Amniotic epithelial cell (primary cell): Measurements from ENCODE around the gene CEP57L1.
A peak's percentile ranks its signal among the peaks of the same experiment; 100 is the strongest.

Source experiments
- DNase-seq: peaks from one replicate; pipeline ENCODE4 v3.0.0-alpha.2; 2010; ENCODE audit warnings: low read depth

CEP57L1 gene

GRCh38 chr6:109095036-109095834 is at the start of gene CEP57L1:
Gene CEP57L1 (plus strand): TSS chr6:109095507. CDS start chr6:109145222, 49,715 bp downstream.
- DNase-seq: peak; percentile 96

- peak; percentile 3 for DNase-seq
Measured at GRCh38 chr6:109048176-109048575, 47.1 kb upstream of the CEP57L1 start.

GRCh38 chr6:109048670-109049415 is 46.5 kb upstream of the CEP57L1 start:
- DNase-seq: no peak

GRCh38 chr6:109050012-109050411 is 45.3 kb upstream of the CEP57L1 start:
- no peak for DNase-seq

GRCh38 chr6:109050447-109051102 is 44.7 kb upstream of the CEP57L1 start:
- DNase-seq: no peak

- DNase-seq: no peak
Measured at GRCh38 chr6:109051301-109052017, 43.8 kb upstream of the CEP57L1 start.

GRCh38 chr6:109052018-109052651 is 43.2 kb upstream of the CEP57L1 start:
- DNase-seq: no peak

GRCh38 chr6:109052852-109053251 is 42.5 kb upstream of the CEP57L1 start:
- DNase-seq: no peak

- DNase-seq: peak; percentile 64
Measured at GRCh38 chr6:109053336-109053735, 42.0 kb upstream of the CEP57L1 start.

GRCh38 chr6:109055771-109056235 is 39.5 kb upstream of the CEP57L1 start:
- DNase-seq: peak; percentile 84

GRCh38 chr6:109056661-109057060 is 38.6 kb upstream of the CEP57L1 start:
- no peak for DNase-seq

- DNase-seq: no peak
Measured at GRCh38 chr6:109058620-109059019, 36.7 kb upstream of the CEP57L1 start.

GRCh38 chr6:109059153-109059552 is 36.2 kb upstream of the CEP57L1 start:
- peak; percentile 71 for DNase-seq

- peak; percentile 64 for DNase-seq
Measured at GRCh38 chr6:109059571-109060021, 35.7 kb upstream of the CEP57L1 start.

- DNase-seq: no peak
Measured at GRCh38 chr6:109060571-109060970, 34.7 kb upstream of the CEP57L1 start.

GRCh38 chr6:109062216-109062615 is 33.1 kb upstream of the CEP57L1 start:
- DNase-seq: no peak

- DNase-seq: no peak
Measured at GRCh38 chr6:109062767-109063352, 32.4 kb upstream of the CEP57L1 start.

- DNase-seq: peak; percentile 80
Measured at GRCh38 chr6:109069746-109070145, 25.6 kb upstream of the CEP57L1 start.

GRCh38 chr6:109071125-109071917 is 24.0 kb upstream of the CEP57L1 start:
- no peak for DNase-seq
